ENCODE measurements around the gene ZNF687.

The ZNF687 gene

DNA sequence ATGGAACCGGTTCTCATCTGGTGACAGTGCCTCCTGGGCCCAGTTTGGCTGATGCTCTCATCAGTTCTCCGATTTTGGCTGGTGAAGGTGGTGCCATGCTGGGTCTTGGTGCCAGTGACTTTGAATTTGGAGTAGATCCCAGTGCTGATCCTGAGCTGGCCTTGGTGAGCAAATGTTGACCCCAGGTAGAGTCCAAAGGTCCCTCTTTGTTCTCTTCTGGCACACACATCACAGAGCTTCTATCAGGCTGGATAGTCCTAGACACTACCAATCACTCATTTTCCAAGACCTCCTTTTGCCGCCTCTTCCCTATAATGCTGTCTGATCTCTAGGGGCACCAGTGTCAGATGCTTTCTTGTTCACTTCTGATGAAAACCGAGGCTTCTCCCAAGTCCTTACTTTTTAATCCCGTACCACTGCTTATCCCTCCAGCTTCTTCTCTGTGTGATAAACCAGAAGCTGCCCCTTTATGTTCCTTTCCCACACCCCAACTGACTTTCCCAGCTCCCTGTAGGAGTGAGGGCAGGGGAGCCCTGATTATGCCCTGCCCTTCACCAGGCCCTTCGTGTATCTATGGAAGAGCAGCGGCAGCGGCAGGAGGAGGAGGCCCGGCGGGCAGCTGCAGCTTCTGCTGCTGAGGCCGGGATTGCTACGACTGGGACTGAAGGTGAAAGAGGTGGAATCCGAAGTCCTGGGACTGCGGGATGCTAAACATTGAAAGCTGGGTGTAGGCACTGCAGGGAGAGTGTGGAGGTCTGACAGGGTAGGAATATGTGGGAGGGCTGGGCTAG, 16.5 kb upstream of the ZNF687 start:
- Histone ChIP-seq H3K36me3 (ENCODE audit: control insufficient read depth, low read length) (peaks cover 64% of the 10 kb centered on the region), H3K27me3 (ENCODE audit: control insufficient read depth, low read length) (no peaks in the 10 kb centered on the region), H3K4me2 (ENCODE audit: low read length) (no peak overlapping the region), H3K4me1 (ENCODE audit: control insufficient read depth, low read length) (no peaks in the 10 kb centered on the region), H3K9me2 (replicated peaks; ENCODE audit: control insufficient read depth, low read length) (no peaks in the 10 kb centered on the region), H3K79me2 (ENCODE audit: control insufficient read depth, low read length) (peaks cover 14% of the 10 kb centered on the region), H3K27ac (ENCODE audit: low read depth, low read length) (no peak overlapping the region), H3F3A (ENCODE audit: control insufficient read depth, insufficient read depth) (no peaks in the 10 kb centered on the region), H3K4me3 (ENCODE audit: low read length) (no peak overlapping the region), H3K9me3 (ENCODE audit: control insufficient read depth, insufficient read depth, low read length) (no peaks in the 10 kb centered on the region), H4K20me1 (ENCODE audit: control insufficient read depth, insufficient read depth, low read depth, low read length) (no peaks in the 10 kb centered on the region)
- TF ChIP-seq, protein P1, sequence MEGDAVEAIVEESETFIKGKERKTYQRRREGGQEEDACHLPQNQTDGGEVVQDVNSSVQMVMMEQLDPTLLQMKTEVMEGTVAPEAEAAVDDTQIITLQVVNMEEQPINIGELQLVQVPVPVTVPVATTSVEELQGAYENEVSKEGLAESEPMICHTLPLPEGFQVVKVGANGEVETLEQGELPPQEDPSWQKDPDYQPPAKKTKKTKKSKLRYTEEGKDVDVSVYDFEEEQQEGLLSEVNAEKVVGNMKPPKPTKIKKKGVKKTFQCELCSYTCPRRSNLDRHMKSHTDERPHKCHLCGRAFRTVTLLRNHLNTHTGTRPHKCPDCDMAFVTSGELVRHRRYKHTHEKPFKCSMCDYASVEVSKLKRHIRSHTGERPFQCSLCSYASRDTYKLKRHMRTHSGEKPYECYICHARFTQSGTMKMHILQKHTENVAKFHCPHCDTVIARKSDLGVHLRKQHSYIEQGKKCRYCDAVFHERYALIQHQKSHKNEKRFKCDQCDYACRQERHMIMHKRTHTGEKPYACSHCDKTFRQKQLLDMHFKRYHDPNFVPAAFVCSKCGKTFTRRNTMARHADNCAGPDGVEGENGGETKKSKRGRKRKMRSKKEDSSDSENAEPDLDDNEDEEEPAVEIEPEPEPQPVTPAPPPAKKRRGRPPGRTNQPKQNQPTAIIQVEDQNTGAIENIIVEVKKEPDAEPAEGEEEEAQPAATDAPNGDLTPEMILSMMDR (IDR thresholded peaks at IDR 0.05; ENCODE audit: low read depth, low read length, poor library complexity, severe bottlenecking): no peak
- TF ChIP-seq EZH2phosphoT487 (IDR thresholded peaks at IDR 0.05; ENCODE audit: borderline replicate concordance, low read length): no peak

DNA sequence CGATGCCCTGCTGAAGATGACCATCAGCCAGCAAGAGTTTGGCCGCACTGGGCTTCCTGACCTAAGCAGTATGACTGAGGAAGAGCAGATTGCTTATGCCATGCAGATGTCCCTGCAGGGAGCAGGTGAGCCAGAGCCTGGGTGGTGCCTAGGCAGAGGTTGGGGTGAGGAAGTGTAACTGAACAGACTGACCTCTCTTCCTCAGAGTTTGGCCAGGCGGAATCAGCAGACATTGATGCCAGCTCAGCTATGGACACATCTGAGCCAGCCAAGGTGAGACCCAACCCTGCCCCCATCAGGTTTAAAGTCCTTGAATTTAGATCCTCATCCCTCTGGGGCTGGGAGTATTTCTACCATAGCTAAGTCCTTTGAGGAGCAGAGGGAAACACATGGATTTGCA, 15.8 kb upstream of the ZNF687 start:
- H4K20me1 ChIP-seq (ENCODE audit: control insufficient read depth, insufficient read depth, low read depth, low read length): no peaks in the 10 kb centered on the region
- no peak for TF ChIP-seq EZH2phosphoT487 (IDR thresholded peaks at IDR 0.05; ENCODE audit: borderline replicate concordance, low read length)
- TF ChIP-seq, protein P1 (IDR thresholded peaks at IDR 0.05; ENCODE audit: low read depth, low read length, poor library complexity, severe bottlenecking): no peak
- H3K9me3 ChIP-seq (ENCODE audit: control insufficient read depth, insufficient read depth, low read length): no peaks in the 10 kb centered on the region
- no peak overlapping the region for H3K4me2 ChIP-seq (ENCODE audit: low read length)
- no peak overlapping the region for H3K4me3 ChIP-seq (ENCODE audit: low read length)
- H3K27ac ChIP-seq (ENCODE audit: low read depth, low read length): no peak overlapping the region
- peaks cover 9% of the 10 kb centered on the region for H3K79me2 ChIP-seq (ENCODE audit: control insufficient read depth, low read length)
- peaks cover 63% of the 10 kb centered on the region for H3K36me3 ChIP-seq (ENCODE audit: control insufficient read depth, low read length)
- H3K27me3 ChIP-seq (ENCODE audit: control insufficient read depth, low read length): no peaks in the 10 kb centered on the region
- H3F3A ChIP-seq (ENCODE audit: control insufficient read depth, insufficient read depth): no peaks in the 10 kb centered on the region
- no peaks in the 10 kb centered on the region for H3K9me2 ChIP-seq (replicated peaks; ENCODE audit: control insufficient read depth, low read length)
- no peaks in the 10 kb centered on the region for H3K4me1 ChIP-seq (ENCODE audit: control insufficient read depth, low read length)

DNA sequence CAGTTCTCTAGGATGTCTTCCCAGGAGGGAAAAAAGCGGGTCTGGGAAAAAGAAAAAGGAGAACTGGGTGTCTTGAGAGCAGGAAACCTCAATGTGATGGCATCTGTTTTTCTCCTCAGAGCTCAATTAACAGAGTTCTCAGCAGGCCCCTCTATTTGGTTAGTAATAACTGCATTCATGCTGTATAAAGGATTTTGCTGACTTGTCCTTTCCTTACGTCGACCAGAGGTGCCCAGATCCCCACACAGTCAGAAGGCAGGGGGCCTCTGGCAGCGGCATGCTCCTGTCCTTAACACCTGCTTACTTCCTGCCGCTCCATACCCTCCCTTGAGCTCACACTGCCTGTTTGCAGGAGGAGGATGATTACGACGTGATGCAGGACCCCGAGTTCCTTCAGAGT, 15.3 kb upstream of the ZNF687 start:
- Histone ChIP-seq H3K9me2 (replicated peaks; ENCODE audit: control insufficient read depth, low read length) (no peaks in the 10 kb centered on the region), H4K20me1 (ENCODE audit: control insufficient read depth, insufficient read depth, low read depth, low read length) (no peaks in the 10 kb centered on the region), H3F3A (ENCODE audit: control insufficient read depth, insufficient read depth) (no peaks in the 10 kb centered on the region), H3K9me3 (ENCODE audit: control insufficient read depth, insufficient read depth, low read length) (no peaks in the 10 kb centered on the region), H3K4me3 (ENCODE audit: low read length) (no peak overlapping the region), H3K27me3 (ENCODE audit: control insufficient read depth, low read length) (no peaks in the 10 kb centered on the region), H3K4me1 (ENCODE audit: control insufficient read depth, low read length) (no peaks in the 10 kb centered on the region), H3K4me2 (ENCODE audit: low read length) (no peak overlapping the region), H3K79me2 (ENCODE audit: control insufficient read depth, low read length) (peaks cover 4% of the 10 kb centered on the region), H3K36me3 (ENCODE audit: control insufficient read depth, low read length) (peaks cover 58% of the 10 kb centered on the region), H3K27ac (ENCODE audit: low read depth, low read length) (no peak overlapping the region)
- TF ChIP-seq, protein P1 (IDR thresholded peaks at IDR 0.05; ENCODE audit: low read depth, low read length, poor library complexity, severe bottlenecking): no peak
- TF ChIP-seq EZH2phosphoT487 (IDR thresholded peaks at IDR 0.05; ENCODE audit: borderline replicate concordance, low read length): no peak

Measured in DOHH2 (cell line).